GM18870 (cell line): Measurements from ENCODE around the gene DDX18.

ENCODE experiments used
- ATAC-seq: cut with Tn5 transposase; IDR thresholded peaks from one replicate; pipeline ENCODE4 v1.9.1; 2021; ENCODE audit warnings: moderate library complexity; ENCODE audit not compliant: unreplicated experiment

DDX18 gene

GRCh38 chr2:117833911-117834310, 19.4 kb downstream of the DDX18 start:
- peak; percentile 67 for ATAC-seq

DNA sequence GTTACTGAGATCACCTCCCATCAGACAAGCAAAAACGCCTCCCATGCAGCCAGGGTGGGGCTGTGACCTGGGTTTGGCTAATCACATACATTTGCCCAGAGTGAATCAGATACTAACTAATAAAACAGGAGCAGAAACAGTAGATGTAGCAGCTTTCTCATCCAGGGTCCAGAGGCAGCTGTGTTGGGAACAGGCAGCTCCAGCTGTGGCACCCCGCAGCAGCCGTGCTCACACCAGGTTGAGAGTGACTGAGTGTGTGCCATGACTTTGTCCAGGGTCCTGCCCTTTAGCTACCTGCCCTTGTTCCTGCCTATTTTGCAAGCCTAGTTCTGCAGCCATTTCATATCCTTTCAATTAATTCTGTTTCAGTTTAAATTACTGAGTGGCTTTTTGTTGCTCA, 20.5 kb downstream of the DDX18 start:
- no peak for ATAC-seq

- peak; percentile 52 for ATAC-seq
Measured at GRCh38 chr2:117835990-117836760, 21.7 kb downstream of the DDX18 start.

DNA sequence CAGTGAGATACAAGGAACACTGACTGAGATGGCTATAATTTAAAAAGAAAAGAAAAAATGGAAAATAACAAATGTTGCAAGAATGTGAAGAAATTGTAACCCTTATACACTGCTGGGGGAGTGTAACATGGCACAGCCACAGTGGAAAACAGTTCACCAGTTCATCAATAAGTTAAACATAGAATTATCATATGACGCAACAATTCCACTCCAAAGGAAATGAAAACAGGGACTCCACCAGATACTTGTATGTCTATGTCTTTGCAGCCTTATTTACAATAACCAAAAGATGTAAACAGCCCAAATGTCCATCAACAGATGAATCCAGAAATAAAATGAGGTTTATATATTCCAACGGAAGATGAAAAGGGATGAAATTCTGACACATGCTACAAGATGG, 30.8 kb downstream of the DDX18 start:
- no peak for ATAC-seq

DNA sequence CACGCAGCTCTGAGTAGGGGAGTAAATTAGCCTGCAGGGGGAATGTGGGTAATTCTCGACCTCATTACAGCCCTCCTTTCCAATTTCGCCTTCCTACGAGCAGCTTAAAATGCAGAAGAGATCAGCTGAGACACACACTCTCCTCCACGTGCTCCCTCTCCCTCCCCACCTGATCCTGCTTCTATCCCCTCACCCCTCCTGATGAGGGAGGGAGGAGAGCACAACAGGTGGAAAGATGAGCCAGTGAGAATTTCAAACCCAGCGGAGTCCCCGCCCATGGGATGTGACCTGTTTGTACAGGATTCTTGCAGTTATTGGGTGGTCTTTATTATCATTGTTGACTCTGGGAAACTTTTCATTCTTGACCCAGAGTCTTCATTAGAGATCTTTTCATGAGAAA, 35.5 kb downstream of the DDX18 start:
- ATAC-seq, result no peak

GRCh38 chr2:117850461-117850860, 36.0 kb downstream of the DDX18 start:
- no peak for ATAC-seq

GRCh38 chr2:117851969-117852368, 37.5 kb downstream of the DDX18 start:
- no peak for ATAC-seq

DNA sequence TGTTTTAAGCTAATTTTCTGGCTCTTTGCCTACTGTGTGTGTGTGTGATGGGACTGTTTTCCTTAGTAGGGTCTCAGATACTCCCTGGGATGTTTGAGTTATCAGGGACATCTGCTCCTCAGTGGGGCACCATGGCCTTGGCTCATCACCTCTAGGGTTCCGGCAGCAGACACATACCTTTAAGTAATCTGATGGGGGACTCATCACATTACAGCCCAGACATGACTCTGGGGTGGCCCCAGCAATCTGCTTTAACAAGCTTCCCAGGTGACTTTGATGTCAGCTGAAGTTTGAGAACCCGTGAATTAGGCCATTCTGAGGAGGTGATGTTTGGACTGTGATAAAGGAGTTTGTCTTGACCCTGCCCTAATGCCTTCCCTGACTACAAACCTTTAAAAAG, 38.8 kb downstream of the DDX18 start:
- no peak for ATAC-seq

DNA sequence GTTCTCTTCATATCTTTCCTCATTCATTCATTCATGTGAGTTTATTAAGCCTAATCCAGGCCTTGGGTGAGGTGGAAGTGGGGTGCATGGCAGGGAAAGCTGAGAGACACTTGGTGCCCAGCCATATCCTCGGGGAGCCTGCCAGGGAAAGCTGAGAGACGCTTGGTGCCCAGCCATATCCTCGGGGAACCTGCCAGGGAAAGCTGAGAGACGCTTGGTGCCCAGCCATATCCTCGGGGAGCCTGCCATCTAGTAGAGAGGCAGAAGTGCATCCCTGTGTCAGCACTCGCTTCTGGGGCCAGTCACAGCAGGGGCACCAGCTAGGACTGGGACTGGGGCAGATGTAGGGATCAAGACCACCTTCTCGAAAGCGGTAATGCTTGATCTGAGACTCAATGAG, 39.4 kb downstream of the DDX18 start:
- no peak for ATAC-seq

DNA sequence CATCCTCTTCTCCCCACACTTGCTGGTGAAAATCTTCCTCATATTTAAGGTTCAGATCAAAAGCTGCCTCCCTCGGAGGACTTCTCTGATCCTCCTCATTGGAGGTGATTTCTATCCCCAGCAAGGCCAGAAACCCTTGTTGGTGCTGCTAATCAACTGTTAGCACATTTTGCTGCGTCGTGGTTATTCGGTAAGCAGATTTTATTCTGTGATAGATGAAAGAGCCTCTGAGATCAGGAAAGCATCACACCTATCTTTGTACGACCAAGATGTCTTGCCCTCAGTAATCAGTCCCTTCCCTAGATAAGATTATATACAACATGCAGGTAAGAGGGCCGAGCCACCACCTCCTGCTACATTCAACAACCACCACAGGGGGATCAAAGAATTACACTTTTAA, 40.1 kb downstream of the DDX18 start:
- ATAC-seq, result no peak

DNA sequence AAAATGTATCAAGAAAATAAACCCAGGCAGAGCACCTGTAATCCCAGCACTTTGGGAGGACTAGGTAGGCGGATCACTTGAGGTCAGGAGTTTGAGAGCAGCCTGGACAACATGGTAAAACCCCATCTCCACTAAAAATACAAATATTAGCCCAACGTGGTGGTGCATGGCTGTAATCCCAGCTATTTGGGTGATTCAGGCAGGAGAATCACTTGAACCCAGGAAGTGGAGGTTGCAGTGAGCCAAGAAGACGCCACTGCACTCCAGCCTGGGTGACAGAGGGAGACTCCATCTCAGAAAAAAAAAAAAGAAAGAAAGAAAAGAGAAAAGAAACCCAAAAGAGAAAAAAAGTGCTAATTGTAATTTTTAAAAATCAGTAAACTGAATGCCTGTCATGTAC, 41.4 kb downstream of the DDX18 start:
- no peak for ATAC-seq

DNA sequence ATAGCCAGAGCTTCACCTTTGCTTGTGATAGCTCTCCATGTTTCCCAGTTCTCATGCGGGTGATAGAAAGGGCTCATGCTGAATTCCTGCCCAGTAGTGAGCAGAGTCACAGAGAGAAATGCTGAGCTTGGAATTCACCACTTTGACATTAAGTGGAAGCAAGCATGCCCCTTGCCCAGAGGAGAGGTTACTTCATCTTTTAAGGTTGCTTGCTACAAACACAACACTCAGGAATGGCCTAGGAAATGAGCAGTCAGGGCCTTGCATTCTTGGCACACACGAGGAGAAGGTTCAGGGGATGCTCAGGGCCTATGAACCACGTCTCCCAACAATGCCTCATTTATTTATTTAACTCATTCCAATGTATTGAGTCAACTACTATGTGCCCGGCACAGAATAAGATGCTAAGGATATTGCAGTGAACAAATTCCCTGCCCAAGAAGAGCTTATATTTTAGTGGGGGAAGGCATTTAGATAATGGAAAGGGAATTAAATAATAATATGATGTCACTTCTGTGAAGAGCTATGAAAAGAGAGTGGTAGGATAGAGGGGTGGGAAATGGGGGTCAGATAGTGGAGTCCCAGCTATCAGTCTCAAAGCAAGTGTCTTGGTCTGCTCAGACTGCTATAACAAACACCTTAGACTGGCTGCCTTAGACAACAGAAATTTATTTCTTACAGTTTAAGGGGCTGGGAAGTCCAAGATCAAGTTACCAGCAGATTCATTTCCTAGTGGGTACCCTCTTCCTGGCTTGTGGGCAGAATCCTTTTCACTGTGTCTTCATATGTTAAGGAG, 42.1 kb downstream of the DDX18 start:
- no peak for ATAC-seq

GRCh38 chr2:117858336-117858735, 43.8 kb downstream of the DDX18 start:
- ATAC-seq, result no peak

DNA sequence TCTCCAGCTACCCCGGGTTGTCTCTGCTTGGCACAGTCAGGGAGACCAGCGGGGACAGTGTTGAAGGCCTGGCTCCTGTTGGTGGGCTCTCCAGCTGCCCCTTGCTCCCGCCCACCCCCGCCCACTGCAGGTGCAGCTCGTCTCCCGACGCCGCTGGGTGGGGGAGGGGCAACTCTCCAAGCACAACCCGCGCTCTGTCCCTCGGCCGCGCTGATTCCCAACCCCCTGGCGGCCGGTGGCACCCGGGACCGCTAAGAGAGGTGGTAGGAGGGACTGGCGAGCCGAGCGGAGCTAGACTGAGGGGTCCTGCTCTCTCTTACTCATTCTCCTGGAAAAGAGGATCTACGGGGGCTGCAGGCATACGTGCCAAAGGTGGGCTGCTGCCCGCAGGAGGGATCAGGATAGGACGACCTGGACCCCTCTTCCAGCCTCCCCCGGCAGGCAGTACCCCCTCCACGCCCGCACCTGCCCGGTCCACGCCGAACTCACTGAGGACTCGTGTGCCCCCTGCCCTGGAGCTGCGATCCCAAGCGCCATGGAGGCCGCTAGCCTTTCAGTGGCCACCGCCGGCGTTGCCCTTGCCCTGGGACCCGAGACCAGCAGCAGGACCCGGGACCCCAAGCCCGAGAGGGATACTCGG, 44.5 kb downstream of the DDX18 start:
- no peak for ATAC-seq

DNA sequence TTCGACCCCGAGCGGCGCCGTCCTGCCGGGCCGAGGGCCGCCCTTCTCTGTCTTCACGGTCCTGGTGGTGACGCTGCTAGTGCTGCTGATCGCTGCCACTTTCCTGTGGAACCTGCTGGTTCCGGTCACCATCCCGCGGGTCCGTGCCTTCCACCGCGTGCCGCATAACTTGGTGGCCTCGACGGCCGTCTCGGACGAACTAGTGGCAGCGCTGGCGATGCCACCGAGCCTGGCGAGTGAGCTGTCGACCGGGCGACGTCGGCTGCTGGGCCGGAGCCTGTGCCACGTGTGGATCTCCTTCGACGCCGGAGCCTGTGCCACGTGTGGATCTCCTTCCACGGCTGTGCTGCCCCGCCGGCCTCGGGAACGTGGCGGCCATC, 45.0 kb downstream of the DDX18 start:
- no peak for ATAC-seq

GRCh38 chr2:117859924-117860647, 45.6 kb downstream of the DDX18 start:
- ATAC-seq, result no peak

DNA sequence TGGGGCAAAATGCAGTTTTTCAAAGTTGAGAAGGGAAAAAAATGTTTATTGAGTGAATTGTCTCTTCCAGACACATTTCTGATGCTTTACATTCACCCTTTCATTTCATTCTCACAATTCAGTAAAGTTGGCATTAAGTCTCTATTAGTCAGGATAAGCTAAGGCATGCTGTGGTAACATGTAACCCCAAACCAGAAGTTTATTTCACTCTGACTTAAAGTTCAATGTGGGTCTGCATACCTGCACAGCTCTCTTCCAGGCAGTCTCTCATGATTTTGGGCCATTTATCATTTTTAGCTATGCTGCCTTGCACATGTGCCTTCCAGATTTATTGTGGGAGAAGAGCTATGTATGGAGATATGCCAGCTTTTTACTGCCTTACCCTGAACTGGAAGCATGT, 48.0 kb downstream of the DDX18 start:
- no peak for ATAC-seq

DNA sequence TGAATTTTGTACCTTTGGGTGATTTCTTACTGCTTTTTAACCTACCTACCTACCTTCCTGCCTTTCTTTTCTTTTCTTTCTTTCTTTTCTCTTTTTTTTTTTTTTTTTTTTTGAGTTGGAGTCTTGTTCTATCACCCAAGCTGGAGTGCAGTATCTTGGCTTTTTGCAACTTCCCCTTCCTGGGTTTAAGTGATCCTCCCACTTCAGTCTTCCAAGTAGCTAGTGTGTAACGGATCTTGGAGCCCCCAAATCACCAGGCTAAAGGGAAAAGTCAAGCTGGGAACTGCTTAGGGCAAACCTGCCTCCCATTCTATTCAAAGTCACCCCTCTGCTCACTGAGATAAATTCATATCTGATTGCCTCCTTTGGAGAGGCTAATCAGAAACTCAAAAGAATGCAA, 61.3 kb downstream of the DDX18 start:
- no peak for ATAC-seq

- no peak for ATAC-seq
Measured at GRCh38 chr2:117879003-117879402, 64.5 kb downstream of the DDX18 start.
